Naive thymus-derived CD4-positive, alpha-beta T cell (primary cell): ENCODE measurements around the gene RAB40B. TPM values are rescaled to one million over a fixed set of nuclear protein-coding genes. Genes with fewer than 3 reads are reported as not detected.

Experiments
- ATAC-seq: fragments of 150-1000 bp; cut with Tn5 transposase; 2 replicates; pipeline ENCODE4 v1.10.0; 2021; ENCODE audit warnings: mild to moderate bottlenecking, moderate library complexity
- CTCF ChIA-PET: fragments of 350-600 bp; sonication (Branson Sonifier 250); formaldehyde crosslinking; loops from one replicate; lab custom pipeline; 2021; ENCODE audit warnings: antibody characterized with exemption; lab: Charles Lee
- POLR2A ChIA-PET: fragments of 350-600 bp; sonication (Branson Sonifier 250); formaldehyde crosslinking; loops from one replicate; lab custom pipeline; 2021; ENCODE audit warnings: antibody characterized with exemption, inconsistent platforms; lab: Charles Lee
- DNase-seq, 9 donors: peaks; one replicate each; pipeline versions ENCODE4 v3.0.0 to v3.0.0-alpha.2; 2020 to 2022; ENCODE audit warnings: mixed read lengths in 1 of 9
- H3K27ac ChIP-seq: one replicate; pipeline ENCODE4 v1.7.0; 2013; ENCODE audit warnings: mild to moderate bottlenecking, low read depth, low read length, moderate library complexity
- H3K27me3 ChIP-seq, 2 donors: one replicate each; pipeline ENCODE4 v1.7.0; 2013; ENCODE audit warnings: low read length in 2 of 2, mild to moderate bottlenecking in 2 of 2, moderate library complexity in 2 of 2; ENCODE audit not compliant: control insufficient read depth in 2 of 2, insufficient read depth in 2 of 2
- H3K36me3 ChIP-seq, 3 experiments: 1 replicate in 2 of 3; 2 replicates in 1 of 3; pipeline ENCODE4 v1.7.0; 2013; ENCODE audit warnings: low read length in 3 of 3, mild to moderate bottlenecking in 3 of 3, moderate library complexity in 1 of 3; ENCODE audit not compliant: insufficient read depth in 3 of 3, control insufficient read depth in 2 of 3
- H3K4me1 ChIP-seq, 2 donors: one replicate each; pipeline ENCODE4 v1.7.0; 2013; ENCODE audit warnings: low read length in 2 of 2, mild to moderate bottlenecking in 2 of 2, moderate library complexity in 1 of 2; ENCODE audit not compliant: control insufficient read depth in 2 of 2, insufficient read depth in 2 of 2
- H3K4me3 ChIP-seq: 2 replicates; pipeline ENCODE4 v1.7.0; 2013; ENCODE audit warnings: mild to moderate bottlenecking, low read length
- H3K9me3 ChIP-seq, 3 experiments: 1 replicate in 2 of 3; 2 replicates in 1 of 3; pipeline ENCODE4 v1.7.0; 2013; ENCODE audit warnings: low read length in 3 of 3; ENCODE audit not compliant: control insufficient read depth in 2 of 3
- H3K27ac Mint-ChIP-seq, 9 donors: one replicate each; pipeline ENCODE4 v1.8.0; 2020 to 2022; ENCODE audit warnings: mixed read lengths in 9 of 9, mild to moderate bottlenecking in 8 of 9, moderate library complexity in 5 of 9, inconsistent platforms in 2 of 9
- H3K27me3 Mint-ChIP-seq, 5 donors: one replicate each; pipeline ENCODE4 v1.8.0; 2021 to 2022; ENCODE audit warnings: mixed read lengths in 5 of 5, mild to moderate bottlenecking in 1 of 5
- H3K36me3 Mint-ChIP-seq, 5 donors: one replicate each; pipeline ENCODE4 v1.8.0; 2020 to 2022; ENCODE audit warnings: mixed read lengths in 5 of 5, mild to moderate bottlenecking in 3 of 5, inconsistent platforms in 1 of 5
- H3K4me1 Mint-ChIP-seq, 7 donors: one replicate each; pipeline ENCODE4 v1.8.0; 2020 to 2022; ENCODE audit warnings: mixed read lengths in 7 of 7, mild to moderate bottlenecking in 3 of 7, inconsistent platforms in 1 of 7
- H3K4me3 Mint-ChIP-seq, 10 donors: one replicate each; pipeline ENCODE4 v1.8.0; 2020 to 2022; ENCODE audit warnings: mild to moderate bottlenecking in 10 of 10, mixed read lengths in 10 of 10, moderate library complexity in 6 of 10, inconsistent platforms in 2 of 10
- H3K9me3 Mint-ChIP-seq, 11 donors: one replicate each; pipeline ENCODE4 v1.8.0; 2020 to 2022; ENCODE audit warnings: mixed read lengths in 11 of 11, mild to moderate bottlenecking in 4 of 11, inconsistent platforms in 1 of 11, moderate library complexity in 1 of 11
- intact Hi-C, 2 donors: fragments of 100-400 bp; cut with micrococcal nuclease; formaldehyde crosslinking; loops; one replicate each; pipeline ENCODE4 v1.15.1; 2023
- microRNA-seq: library from miRNA; unstranded; fragments of <30 nt; microRNA quantifications from one replicate; pipeline ENCODE4 v1.2.0, GENCODE V29; 2022; ENCODE audit warnings: borderline microRNAs expressed
- polyA plus RNA-seq, 2 donors: library from polyadenylated mRNA; unstranded; fragments of 300-500 nt; fragmentation: Illumina TruSeq; gene quantifications; one replicate each; pipeline ENCODE4 v1.2.3, GENCODE V29; 2021
- total RNA-seq, 6 experiments: library from RNA in 5 of 6; stranded (reverse) in 5 of 6; gene quantifications; 1 replicate in 5 of 6; 2 replicates in 1 of 6; pipeline ENCODE4 v1.2.3 and lab custom pipeline; 2021 to 2026

The RAB40B gene
- total and polyA plus RNA-seq, 7 experiments from 2014 or later = 1.3 to 6.1 (median 2.9) TPM

DNA sequence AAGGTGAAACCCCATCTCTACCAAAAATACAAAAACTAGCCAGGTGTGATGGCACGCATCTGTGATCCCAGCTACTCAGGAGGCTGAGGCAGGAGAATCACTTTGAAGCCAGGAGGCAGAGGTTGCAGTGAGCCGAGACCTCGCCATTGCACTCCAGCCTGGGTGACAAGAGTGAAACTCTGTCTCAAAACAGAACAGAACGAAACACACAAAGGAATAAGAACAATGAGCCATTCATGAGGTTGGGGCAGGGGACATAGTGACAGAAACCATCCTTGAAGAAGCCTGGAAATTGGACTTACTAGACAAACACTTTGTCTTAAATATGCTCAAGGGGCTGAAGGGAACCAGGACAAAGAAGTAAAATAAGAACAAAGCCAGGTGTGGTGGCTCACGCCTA lies 89.7 kb downstream of the RAB40B start:
- no peak overlapping the region for H3K4me3 ChIP-seq
- Mint-ChIP-seq H3K9me3 (peaks cover 0 to 3% (median 0%) of the 10 kb centered on the region in 11 donors), H3K4me3 (no peak overlapping the region), H3K4me1 (peaks cover 4 to 19% (median 13%) of the 10 kb centered on the region in 7 donors), H3K27ac (peak overlapping the region in 1 of 9 donors; percentile 53), H3K36me3 (peaks cover 0 to 42% (median 22%) of the 10 kb centered on the region in 5 donors), H3K27me3 (no peaks in the 10 kb centered on the region)
- POLR2A ChIA-PET = interaction anchor here (0.6 to 0.7 kb wide), 3 partner anchors 13 to 71 kb away, joined by 3 read pairs; no protein-coding TSS in a partner anchor
- no peak for DNase-seq
- no peaks in the 10 kb centered on the region for H3K4me1 ChIP-seq
- no peak for ATAC-seq
- H3K27ac ChIP-seq = no peak overlapping the region
- peaks cover 4 to 46% (median 4%) of the 10 kb centered on the region in 3 experiments for H3K36me3 ChIP-seq
- CTCF ChIA-PET = no interaction called here
- intact Hi-C loops = no loop called here
- H3K27me3 ChIP-seq = no peaks in the 10 kb centered on the region
- H3K9me3 ChIP-seq = no peaks in the 10 kb centered on the region

DNA sequence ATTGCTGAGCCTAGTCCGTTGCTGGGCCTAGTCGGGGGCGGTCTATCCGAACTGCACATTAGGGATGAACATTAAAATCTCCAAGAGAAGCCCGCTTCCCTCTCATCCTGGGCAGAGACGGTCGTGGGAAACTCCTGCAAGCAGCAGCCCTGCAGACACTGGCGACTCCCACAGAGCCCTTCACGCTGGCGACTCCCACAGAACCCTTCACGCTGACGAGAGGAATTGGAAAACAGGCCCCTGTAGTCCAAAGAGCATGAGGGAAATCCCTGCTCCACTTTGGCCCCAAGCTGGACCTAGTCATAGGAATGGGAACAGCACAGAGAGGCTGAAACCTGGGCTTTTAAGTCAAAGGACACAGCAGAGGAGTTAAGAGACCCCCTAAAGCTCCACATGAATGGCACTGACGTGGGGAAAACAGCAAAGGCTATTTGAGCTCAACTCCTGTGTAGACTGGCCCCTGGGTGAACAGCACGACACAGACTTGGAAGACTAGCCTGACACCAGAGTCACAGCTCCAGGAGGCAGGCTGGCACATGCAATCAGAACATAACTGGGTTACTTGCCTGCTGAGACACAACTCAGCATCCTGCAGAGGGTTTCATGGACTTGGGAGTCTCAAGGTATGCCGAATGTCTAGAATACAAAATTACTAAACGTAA lies 92.4 kb downstream of the RAB40B start:
- Mint-ChIP-seq H3K4me1 (peaks cover 4 to 26% (median 21%) of the 10 kb centered on the region in 7 donors), H3K27ac (peak overlapping the region in 6 of 9 donors; percentile 32 to 84 (median 40)), H3K4me3 (no peak overlapping the region), H3K9me3 (peaks cover 0 to 3% (median 0%) of the 10 kb centered on the region in 11 donors), H3K27me3 (no peaks in the 10 kb centered on the region), H3K36me3 (peaks cover 0 to 54% (median 29%) of the 10 kb centered on the region in 5 donors)
- Histone ChIP-seq H3K9me3 (no peaks in the 10 kb centered on the region), H3K27me3 (no peaks in the 10 kb centered on the region), H3K36me3 (peaks cover 4 to 59% (median 14%) of the 10 kb centered on the region in 3 experiments), H3K27ac (no peak overlapping the region), H3K4me3 (no peak overlapping the region), H3K4me1 (no peaks in the 10 kb centered on the region)
- no peak for DNase-seq
- CTCF ChIA-PET = no interaction called here
- no peak for ATAC-seq
- POLR2A ChIA-PET = no interaction called here
- intact Hi-C loops = no loop called here

Small RNA genes lying within 50 kb of the gene (microRNA-seq; reads per million reads assigned to microRNA genes)
- 2.1 reads per million for gene MIR4525

Other genes with a start within 250 kb of the RAB40B start
- 100 to 1,000 TPM; 112 to 385 (median 199) TPM for gene CYBC1, start 247.9 kb downstream of the RAB40B start, total RNA-seq
- 100 to 1,000 TPM; 168 to 178 TPM for gene CYBC1, start 247.9 kb downstream of the RAB40B start, polyA plus RNA-seq
- 100 to 1,000 TPM in 1 of 5 experiments, 10 to 100 TPM in 4; 59.8 to 188 (median 67.1) TPM for gene NARF, start 240.0 kb downstream of the RAB40B start, total RNA-seq
- 100 to 1,000 TPM; 102 to 103 TPM for gene NARF, start 240.0 kb downstream of the RAB40B start, polyA plus RNA-seq
- 10 to 100 TPM; 36.5 to 67.1 (median 48.4) TPM for gene FOXK2, start 179.0 kb downstream of the RAB40B start, total RNA-seq
- gene FOXK2, start 179.0 kb downstream of the RAB40B start, polyA plus RNA-seq = 1 to 10 TPM; 4.2 to 4.8 TPM
- gene WDR45B, start 50.3 kb downstream of the RAB40B start, total RNA-seq = 10 to 100 TPM; 44.9 to 91.6 (median 68.4) TPM
- 10 to 100 TPM; 30.5 to 36.8 TPM for gene WDR45B, start 50.3 kb downstream of the RAB40B start, polyA plus RNA-seq
- 10 to 100 TPM; 29.9 to 38.7 (median 35.7) TPM for gene FN3KRP, start 18.0 kb upstream of the RAB40B start, total RNA-seq
- gene FN3KRP, start 18.0 kb upstream of the RAB40B start, polyA plus RNA-seq = 10 to 100 TPM; 31.5 to 32.8 TPM
- gene FN3K, start 36.9 kb upstream of the RAB40B start, total RNA-seq = 10 to 100 TPM in 3 of 5 experiments, 1 to 10 TPM in 2; 3.9 to 14.1 (median 12.0) TPM
- 1 to 10 TPM in 1 of 2 donors, under 1 TPM in 1; 0.97 to 1.2 TPM for gene FN3K, start 36.9 kb upstream of the RAB40B start, polyA plus RNA-seq
- 100 to 1,000 TPM in 4 of 5 experiments, 10 to 100 TPM in 1; 99.2 to 255 (median 226) TPM for gene TBCD, start 53.4 kb upstream of the RAB40B start, total RNA-seq
- gene TBCD, start 53.4 kb upstream of the RAB40B start, polyA plus RNA-seq = 100 to 1,000 TPM in 1 of 2 donors, 10 to 100 TPM in 1; 61.5 to 103 TPM
- not detected for gene ZNF750, start 141.3 kb upstream of the RAB40B start, total RNA-seq
- gene ZNF750, start 141.3 kb upstream of the RAB40B start, polyA plus RNA-seq = under 1 TPM in 1 of 2 donors, not detected in 1; 0.13 TPM